Measurements from ENCODE around the gene EXOSC2. TPM values are rescaled to one million over a fixed set of nuclear protein-coding genes. Genes with fewer than 3 reads are reported as not detected.

EXOSC2 gene
- total and polyA plus RNA-seq, 2 of the 4 experiments (the other 2 are of a cell fraction), result 27.0 to 48.6 TPM

GRCh38 chr9:130669965-130670364, 23.6 kb upstream of the EXOSC2 start:
- Histone ChIP-seq H2BK20ac (ENCODE audit: low read depth, low read length) (no peak overlapping the region), H3K36me3 (ENCODE audit: control insufficient read depth, insufficient read depth, low read length) (no peaks in the 10 kb centered on the region), H2BK5ac (ENCODE audit: low read depth, low read length, poor library complexity, severe bottlenecking) (no peak overlapping the region), H2BK15ac (ENCODE audit: low read depth, low read length) (no peak overlapping the region), H3K79me1 (ENCODE audit: low read depth in 1 of 2, low read length in 2 of 2) (no peaks in the 10 kb centered on the region), H3K27ac (ENCODE audit: insufficient read depth, low read length) (no peak overlapping the region), H4K8ac (ENCODE audit: low read depth in 2 of 2, low read length in 2 of 2) (no peak overlapping the region), H3K4me3 (ENCODE audit: insufficient read depth, low read depth, low read length) (no peak overlapping the region), H3K14ac (replicated peaks; ENCODE audit: low read depth, low read length) (no peak overlapping the region), H3K9me1 (ENCODE audit: insufficient read depth, low read length) (no peaks in the 10 kb centered on the region), H4K5ac (ENCODE audit: low read depth, low read length) (no peak overlapping the region), H3K9me3 (ENCODE audit: control insufficient read depth, insufficient read depth, low read length) (no peaks in the 10 kb centered on the region), H3K4me1 (ENCODE audit: control insufficient read depth, insufficient read depth, low read length) (no peaks in the 10 kb centered on the region), H3K9ac (ENCODE audit: low read depth, low read length) (no peak overlapping the region), H3K4ac (ENCODE audit: low read depth, low read length) (no peak overlapping the region), H2AK5ac (ENCODE audit: low read depth, low read length) (no peak overlapping the region), H2AK9ac (replicated peaks; ENCODE audit: low read depth, low read length, poor library complexity) (peak overlapping the region; percentile 13), H3K27me3 (ENCODE audit: control insufficient read depth, insufficient read depth, low read length) (peaks cover 39% of the 10 kb centered on the region), H4K91ac (ENCODE audit: insufficient read depth, low read depth, low read length) (no peak overlapping the region), H3K4me2 (ENCODE audit: low read depth, low read length) (no peak overlapping the region), H4K20me1 (ENCODE audit: insufficient read depth, low read length) (peaks cover 3% of the 10 kb centered on the region; the same call in 1 of the 2 replicates), H2BK120ac (ENCODE audit: low read depth, low read length) (no peak overlapping the region), H3K56ac (ENCODE audit: extremely low read depth, insufficient read depth, low read length) (no peak overlapping the region), H3K18ac (ENCODE audit: low read depth, low read length) (no peak overlapping the region), H3K23ac (ENCODE audit: low read depth, low read length) (no peak overlapping the region), H2AFZ (replicated peaks; ENCODE audit: low read length, poor library complexity) (no peak overlapping the region)
- dilution Hi-C loops (cut with HindIII; ENCODE audit: low sequenced_read_pairs, unreplicated experiment) (no loop called here), in situ Hi-C loops (cut with MboI; ENCODE audit: low sequenced_read_pairs) (loop anchor here (25.0 kb wide), 1 partner anchor 558 kb away; no protein-coding TSS in a partner anchor), intact Hi-C loops (cut with micrococcal nuclease) (no loop called here)
- no TSS peak for BruUV-seq (replicated peaks)
- CTCF ChIA-PET, result no interaction called here
- TF ChIP-seq MAZ (IDR thresholded peaks at IDR 0.05; ENCODE audit: borderline replicate concordance, low read depth, low read length), result no peak
- no peak for TF ChIP-seq FOS (IDR thresholded peaks at IDR 0.05; ENCODE audit: low read depth, low read length)
- no peak for TF ChIP-seq MXI1 (IDR thresholded peaks at IDR 0.05; ENCODE audit: borderline replicate concordance, low read depth, low read length)
- no peak for TF ChIP-seq ELK1 (IDR thresholded peaks at IDR 0.05; ENCODE audit: borderline replicate concordance, low read depth, low read length)
- TF ChIP-seq MAFK (IDR thresholded peaks at IDR 0.05; ENCODE audit: low read depth, low read length), result no peak
- TF ChIP-seq RCOR1 (IDR thresholded peaks at IDR 0.05; ENCODE audit: insufficient replicate concordance, low read length), result no peak
- TF ChIP-seq BHLHE40 (IDR thresholded peaks at IDR 0.05; ENCODE audit: low read depth, low read length), result no peak
- DNase-seq, result no peak
- POLR2A ChIA-PET (ENCODE audit: unreplicated experiment), result no interaction called here
- 100% methylated on average over 1 of the region's 4 CpGs; no CpG with 5 or more reads in 1 of the 2 experiments for WGBS, 2 experiments (ENCODE audit: extremely low coverage in 2 of 2, insufficient read length in 1 of 2)
- no peak for ATAC-seq (ENCODE audit: low read depth)
